Spleen (tissue), 7 donors: ENCODE results near the gene SIN3B.

Experiments
- CTCF ChIP-seq, 11 experiments: fragments of 200-600 bp in 7 of 11; fragments of 450-650 bp in 4 of 11; sonication (generic) in 4 of 11; IDR thresholded peaks in 8 of 11; conservative IDR thresholded peaks in 3 of 11; 1 replicate in 7 of 11; 2 replicates in 4 of 11; pipeline versions ENCODE4 v1.4.0 to v1.8.0; 2016 to 2021; ENCODE audit warnings: antibody characterized with exemption in 11 of 11, inconsistent platforms in 4 of 11, mild to moderate bottlenecking in 1 of 11
- POLR2A ChIP-seq, 3 donors: fragments of 450-650 bp; IDR thresholded peaks; one replicate each; pipeline ENCODE4 v1.5.1; 2017; ENCODE audit warnings: antibody characterized with exemption in 3 of 3, mild to moderate bottlenecking in 1 of 3
- POLR2AphosphoS5 ChIP-seq, 3 donors: sonication (generic); formaldehyde crosslinking; IDR thresholded peaks; one replicate each; pipeline ENCODE4 v1.5.1; 2017; ENCODE audit warnings: antibody characterized with exemption in 3 of 3
- donor health status: DM: no; HTN: no; CAD: no; lungs with moderate emphysema.
- donor health status: DM: no; HTN: no; CAD: no.
- donor health status: DM: no; HTN: no; CAD: no.

GRCh38 chr19:16831531-16831930 is 2.3 kb downstream of the SIN3B start:
- no peak for TF ChIP-seq POLR2A (IDR thresholded peaks at IDR 0.05)
- no peak for TF ChIP-seq CTCF (IDR thresholded peaks at IDR 0.05 in 8 of 11, conservative IDR thresholded peaks at IDR 0.05 in 3 of 11)
- no peak for TF ChIP-seq POLR2AphosphoS5 (IDR thresholded peaks at IDR 0.05)
